GM21526 (cell line): Measurements from ENCODE around the gene MYO16.
A peak's percentile ranks its signal among the peaks of the same experiment; 100 is the strongest.
"Not testable (repeated sequence)": the region's sequence is repeated elsewhere in the genome, so short reads cannot be mapped to it uniquely, and the experiment has no call there.

ENCODE experiments used
- ATAC-seq: cut with Tn5 transposase; IDR thresholded peaks from one replicate; pipeline ENCODE4 v1.9.1; 2021; ENCODE audit warnings: moderate library complexity; ENCODE audit not compliant: unreplicated experiment, low FRiP score

Gene MYO16

GRCh38 chr13:109211616-109212015 lies 582.2 kb downstream of the MYO16 start:
- no peak for ATAC-seq

DNA sequence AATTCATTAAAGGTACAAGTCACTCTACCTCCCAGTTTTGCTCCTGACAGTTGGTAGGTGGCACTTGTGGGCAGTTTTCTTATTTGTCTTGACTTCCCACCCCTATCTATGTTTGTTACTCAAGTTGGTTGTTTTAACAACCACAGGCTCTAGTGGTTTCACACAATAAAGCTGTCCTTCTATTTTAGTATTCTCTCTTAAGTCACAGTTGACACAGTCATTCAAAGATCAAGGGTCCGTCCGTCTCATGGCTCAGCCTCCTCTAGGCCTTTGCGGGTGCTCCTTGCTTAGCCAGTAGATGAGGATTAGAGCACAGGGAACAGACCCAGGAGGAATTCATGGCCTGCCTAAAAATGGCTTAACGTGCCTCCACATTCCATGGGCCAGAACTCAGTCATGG lies 583.2 kb downstream of the MYO16 start:
- ATAC-seq: no peak

- no peak for ATAC-seq
These were observed 584.3 kb downstream of the MYO16 start for GRCh38 chr13:109213714-109214113.

DNA sequence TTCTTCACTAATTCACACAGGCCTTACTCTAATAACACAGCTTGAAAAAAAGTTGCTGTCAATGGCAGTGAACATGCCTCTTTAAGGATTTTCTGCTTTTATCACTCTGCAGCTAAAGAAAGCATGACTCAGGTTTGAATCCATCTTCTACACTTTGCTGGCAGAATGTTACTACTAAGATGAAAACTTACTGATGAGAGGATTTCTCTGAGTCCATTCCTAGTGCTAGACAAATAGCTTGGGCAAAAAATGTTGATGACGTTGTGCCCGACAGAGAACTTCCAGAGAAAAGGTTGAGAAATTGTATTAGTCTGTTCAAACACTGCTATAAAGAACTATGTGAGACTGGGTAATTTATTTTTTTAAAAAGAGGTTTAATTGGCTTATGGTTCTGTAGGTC lies 585.0 kb downstream of the MYO16 start:
- no peak for ATAC-seq

GRCh38 chr13:109215377-109215776 lies 586.0 kb downstream of the MYO16 start:
- no peak for ATAC-seq

- ATAC-seq: not testable (repeated sequence)
These were observed 588.1 kb downstream of the MYO16 start for GRCh38 chr13:109217510-109217909.

- no peak for ATAC-seq
These were observed 591.2 kb downstream of the MYO16 start for GRCh38 chr13:109220631-109221030.

- no peak for ATAC-seq
These were observed 594.6 kb downstream of the MYO16 start for GRCh38 chr13:109224033-109224432.

DNA sequence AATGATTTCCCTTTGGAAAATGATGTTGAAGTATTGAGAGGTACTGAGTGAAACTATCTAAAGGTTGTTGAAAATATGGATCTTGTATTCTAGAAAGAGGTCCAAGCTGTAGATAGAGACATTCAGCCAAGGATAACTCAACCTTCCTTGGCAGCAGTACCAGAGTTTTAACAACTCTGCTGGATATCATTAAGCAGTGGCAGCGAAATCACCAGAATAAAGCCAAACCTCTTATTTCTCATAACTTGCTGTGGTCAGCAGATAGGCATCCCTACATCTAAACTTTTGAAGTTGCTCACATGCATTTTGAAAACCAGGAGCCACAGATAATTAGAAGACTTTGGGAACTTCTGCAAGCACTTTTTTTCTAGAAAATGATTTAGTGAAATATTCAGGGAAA lies 597.2 kb downstream of the MYO16 start:
- no peak for ATAC-seq

- ATAC-seq: no peak
These were observed 598.0 kb downstream of the MYO16 start for GRCh38 chr13:109227344-109227940.

GRCh38 chr13:109228211-109228610 lies 598.8 kb downstream of the MYO16 start:
- ATAC-seq: no peak

DNA sequence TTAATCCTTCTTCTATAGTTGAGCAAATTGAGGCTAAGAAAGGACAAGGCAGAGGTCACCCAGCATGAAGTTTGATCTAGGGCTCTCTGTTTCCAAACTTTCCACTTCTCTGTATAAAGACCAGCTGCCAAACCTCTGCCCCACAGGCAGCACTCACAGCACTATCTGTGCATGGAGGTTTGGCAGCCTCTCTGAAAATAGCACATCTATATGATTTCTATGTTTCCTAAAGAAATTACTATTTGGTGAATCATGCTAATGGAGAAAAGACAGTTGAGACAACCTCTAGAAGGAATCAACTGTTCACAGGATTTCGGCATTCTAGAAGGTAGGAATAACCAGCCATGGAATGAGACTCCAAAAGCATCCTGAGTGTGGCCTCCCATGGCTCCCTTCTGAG lies 602.5 kb downstream of the MYO16 start:
- no peak for ATAC-seq

GRCh38 chr13:109233293-109233692 lies 603.9 kb downstream of the MYO16 start:
- ATAC-seq: peak; percentile 79

GRCh38 chr13:109235901-109236300 lies 606.5 kb downstream of the MYO16 start:
- ATAC-seq: no peak

DNA sequence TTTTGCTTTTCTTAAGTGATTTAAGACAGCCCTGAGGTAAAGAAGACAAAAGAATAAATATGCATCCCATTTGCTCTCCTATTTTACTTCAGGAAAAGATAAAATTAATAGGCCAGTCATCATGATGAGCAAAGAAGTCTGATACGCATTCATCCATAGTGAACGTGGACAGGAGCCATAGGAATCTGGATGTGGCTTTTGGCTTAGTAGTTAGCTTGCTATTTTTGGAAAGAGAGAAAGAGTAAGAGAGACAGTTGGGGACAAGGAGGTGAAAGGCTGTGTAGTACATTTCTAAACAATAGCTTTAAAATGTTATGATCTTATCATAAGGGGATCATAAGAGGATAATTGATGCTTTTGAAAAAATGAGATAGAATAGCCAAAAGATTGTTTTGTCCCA lies 611.7 kb downstream of the MYO16 start:
- no peak for ATAC-seq

- no peak for ATAC-seq
These were observed 614.0 kb downstream of the MYO16 start for GRCh38 chr13:109243311-109243951.

DNA sequence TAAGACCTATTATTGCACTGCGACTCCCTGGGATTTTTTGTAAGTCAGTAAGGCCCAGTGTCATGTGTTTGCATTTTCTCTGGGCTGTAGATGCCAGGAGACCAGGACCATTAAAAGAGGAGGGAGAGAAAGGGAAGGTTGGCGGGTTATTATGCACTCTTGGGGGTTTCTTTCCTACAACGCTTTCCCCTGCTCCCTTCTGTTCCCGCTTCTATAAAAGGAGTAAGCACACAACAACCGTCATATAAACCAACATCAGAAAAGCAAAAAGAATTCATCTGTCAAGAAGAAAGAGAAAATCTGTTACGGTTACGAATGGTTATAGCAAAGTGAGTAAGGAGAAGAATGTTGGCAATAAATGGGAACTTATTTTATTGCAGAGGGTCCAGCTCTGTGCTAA lies 615.2 kb downstream of the MYO16 start:
- no peak for ATAC-seq

GRCh38 chr13:109246001-109246400 lies 616.6 kb downstream of the MYO16 start:
- no peak for ATAC-seq

- ATAC-seq: no peak
These were observed 620.5 kb downstream of the MYO16 start for GRCh38 chr13:109249780-109250528.

DNA sequence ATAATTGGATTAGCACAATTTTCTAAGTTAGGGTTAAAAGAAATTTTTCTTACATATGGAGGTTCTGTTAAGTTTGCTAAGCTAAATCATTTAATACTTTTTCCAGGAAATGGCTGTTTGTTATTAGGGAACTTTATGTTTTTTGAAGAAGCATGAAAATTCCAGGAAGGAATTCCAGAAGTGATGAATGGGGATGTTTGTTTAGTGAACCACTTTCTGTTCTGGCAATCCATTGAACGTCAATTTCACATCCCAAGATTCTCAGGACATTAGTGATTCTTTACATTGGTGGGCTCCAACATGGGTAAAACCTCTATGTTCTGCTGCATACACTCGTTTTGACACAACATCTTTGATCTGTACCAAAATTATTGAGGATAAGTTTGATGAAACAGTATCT lies 622.5 kb downstream of the MYO16 start:
- ATAC-seq: no peak

DNA sequence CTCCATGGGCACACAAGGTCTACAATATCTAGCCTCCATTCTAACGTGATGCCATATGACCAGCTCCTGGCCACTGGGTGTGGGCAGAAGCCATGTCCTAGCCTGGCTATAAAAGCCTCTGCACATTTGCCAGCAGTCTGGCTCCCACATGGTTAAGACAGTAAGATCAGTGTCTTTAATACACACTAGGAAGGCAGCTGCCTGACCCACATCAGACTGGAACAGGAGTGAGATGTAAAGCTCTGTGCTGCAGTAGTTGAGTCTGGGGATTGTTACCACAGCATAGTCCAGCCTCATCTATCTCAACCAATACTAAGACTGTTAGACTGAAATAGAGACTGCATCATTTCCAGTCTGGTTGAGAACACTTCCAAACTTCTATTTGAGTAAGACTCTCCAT lies 623.9 kb downstream of the MYO16 start:
- ATAC-seq: no peak

DNA sequence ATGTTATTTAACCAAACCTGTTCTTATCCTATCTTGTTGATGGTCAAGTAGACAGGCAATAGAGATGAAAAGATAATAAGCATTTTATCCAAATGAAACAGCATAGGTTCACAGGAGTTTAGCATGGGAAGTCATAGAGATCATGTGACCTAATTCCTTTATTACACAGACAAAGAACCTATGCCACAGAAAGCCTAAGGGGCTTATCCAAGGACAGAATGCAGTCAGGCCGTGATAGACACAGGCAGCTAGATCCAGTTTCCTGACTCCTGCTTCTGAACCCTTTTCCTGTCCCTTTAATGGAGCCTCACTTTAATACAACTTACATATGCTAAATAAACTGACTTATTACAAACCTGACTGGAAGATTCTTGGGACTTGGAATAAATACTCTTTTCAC lies 624.9 kb downstream of the MYO16 start:
- no peak for ATAC-seq
